ENCODE measurements around the gene CCDC74A.
"Not testable (repeated sequence)": the region's sequence is repeated elsewhere in the genome, so short reads cannot be mapped to it uniquely, and the experiment has no call there.

CCDC74A gene

DNA sequence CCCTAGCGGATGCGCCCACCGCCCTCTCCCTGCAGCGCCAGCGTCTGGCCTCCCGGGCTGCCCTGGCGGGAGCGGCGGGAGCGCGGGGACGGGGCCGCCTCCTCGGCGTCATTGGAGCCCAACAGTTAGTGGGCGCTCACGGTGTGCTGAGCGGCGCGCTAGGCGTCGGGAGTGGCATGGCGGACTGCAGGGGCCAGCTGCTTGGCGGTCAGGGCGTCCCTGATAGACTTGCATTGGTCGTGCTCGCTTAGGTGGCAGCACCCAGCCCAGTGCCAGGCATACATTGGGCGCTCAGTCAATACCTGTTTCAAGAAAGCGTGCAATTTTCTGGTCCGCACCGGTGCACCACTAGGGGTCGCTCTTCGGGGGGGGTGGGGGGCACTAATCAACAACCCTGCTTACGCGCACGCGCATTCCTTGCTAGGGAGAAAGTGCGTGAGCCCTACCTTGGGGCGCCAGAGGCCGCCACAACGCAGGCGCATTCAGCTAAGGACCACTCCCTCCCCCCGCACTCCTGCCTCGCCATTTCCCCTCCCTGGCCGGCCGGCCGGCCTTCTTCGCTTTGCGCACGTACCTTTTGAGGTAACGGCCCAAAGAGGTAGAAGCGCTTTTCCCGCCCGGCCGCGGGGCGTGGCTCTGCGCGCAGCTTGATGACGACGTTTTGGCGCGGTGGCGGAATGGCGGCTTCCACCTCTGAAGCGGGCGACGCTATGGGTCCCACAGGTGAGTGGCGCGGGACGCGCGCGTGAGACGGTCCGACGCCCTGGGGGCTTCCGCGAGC, 35.1 kb upstream of the CCDC74A start:
- peaks cover 97% of the 10 kb centered on the region for H3K79me2 ChIP-seq (ENCODE audit: insufficient read depth, low read length)
- no peaks in the 10 kb centered on the region for H3K27me3 ChIP-seq (ENCODE audit: insufficient read depth, low read length, poor library complexity)
- peak overlapping the region; percentile 73 to 91 for H3K4me3 ChIP-seq (ENCODE audit: low read depth in 1 of 2, low read length in 2 of 2)
- peaks cover 54% of the 10 kb centered on the region for H4K20me1 ChIP-seq (ENCODE audit: insufficient read depth, low read length)
- H3K9ac ChIP-seq (ENCODE audit: low read depth, low read length), result peak overlapping the region; percentile 99
- TF ChIP-seq EZH2 (IDR thresholded peaks at IDR 0.05; ENCODE audit: borderline replicate concordance, low read depth, low read length, severe bottlenecking), result no peak
- TF ChIP-seq, protein P1, sequence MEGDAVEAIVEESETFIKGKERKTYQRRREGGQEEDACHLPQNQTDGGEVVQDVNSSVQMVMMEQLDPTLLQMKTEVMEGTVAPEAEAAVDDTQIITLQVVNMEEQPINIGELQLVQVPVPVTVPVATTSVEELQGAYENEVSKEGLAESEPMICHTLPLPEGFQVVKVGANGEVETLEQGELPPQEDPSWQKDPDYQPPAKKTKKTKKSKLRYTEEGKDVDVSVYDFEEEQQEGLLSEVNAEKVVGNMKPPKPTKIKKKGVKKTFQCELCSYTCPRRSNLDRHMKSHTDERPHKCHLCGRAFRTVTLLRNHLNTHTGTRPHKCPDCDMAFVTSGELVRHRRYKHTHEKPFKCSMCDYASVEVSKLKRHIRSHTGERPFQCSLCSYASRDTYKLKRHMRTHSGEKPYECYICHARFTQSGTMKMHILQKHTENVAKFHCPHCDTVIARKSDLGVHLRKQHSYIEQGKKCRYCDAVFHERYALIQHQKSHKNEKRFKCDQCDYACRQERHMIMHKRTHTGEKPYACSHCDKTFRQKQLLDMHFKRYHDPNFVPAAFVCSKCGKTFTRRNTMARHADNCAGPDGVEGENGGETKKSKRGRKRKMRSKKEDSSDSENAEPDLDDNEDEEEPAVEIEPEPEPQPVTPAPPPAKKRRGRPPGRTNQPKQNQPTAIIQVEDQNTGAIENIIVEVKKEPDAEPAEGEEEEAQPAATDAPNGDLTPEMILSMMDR (IDR thresholded peaks at IDR 0.05; ENCODE audit: borderline replicate concordance, extremely low read depth, low read length, poor library complexity, severe bottlenecking), result peak; percentile 71
- peak overlapping the region; percentile 100 for H3K27ac ChIP-seq (ENCODE audit: low read length)
- ATAC-seq (ENCODE audit: insufficient read depth, low read depth) (peak; percentile 75), DNase-seq (peak; percentile 90)
- H3K36me3 ChIP-seq (ENCODE audit: insufficient read depth, low read length), result peaks cover 40% of the 10 kb centered on the region
- H3K9me3 ChIP-seq (ENCODE audit: insufficient read depth, low read length, severe bottlenecking), result no peaks in the 10 kb centered on the region
- H3K4me2 ChIP-seq (ENCODE audit: insufficient read depth, low read length), result peak overlapping the region; percentile 87
- H2AFZ ChIP-seq (ENCODE audit: low read depth, low read length), result peak overlapping the region; percentile 98
- H3K4me1 ChIP-seq (ENCODE audit: insufficient read depth, low read length), result peaks cover 53% of the 10 kb centered on the region

DNA sequence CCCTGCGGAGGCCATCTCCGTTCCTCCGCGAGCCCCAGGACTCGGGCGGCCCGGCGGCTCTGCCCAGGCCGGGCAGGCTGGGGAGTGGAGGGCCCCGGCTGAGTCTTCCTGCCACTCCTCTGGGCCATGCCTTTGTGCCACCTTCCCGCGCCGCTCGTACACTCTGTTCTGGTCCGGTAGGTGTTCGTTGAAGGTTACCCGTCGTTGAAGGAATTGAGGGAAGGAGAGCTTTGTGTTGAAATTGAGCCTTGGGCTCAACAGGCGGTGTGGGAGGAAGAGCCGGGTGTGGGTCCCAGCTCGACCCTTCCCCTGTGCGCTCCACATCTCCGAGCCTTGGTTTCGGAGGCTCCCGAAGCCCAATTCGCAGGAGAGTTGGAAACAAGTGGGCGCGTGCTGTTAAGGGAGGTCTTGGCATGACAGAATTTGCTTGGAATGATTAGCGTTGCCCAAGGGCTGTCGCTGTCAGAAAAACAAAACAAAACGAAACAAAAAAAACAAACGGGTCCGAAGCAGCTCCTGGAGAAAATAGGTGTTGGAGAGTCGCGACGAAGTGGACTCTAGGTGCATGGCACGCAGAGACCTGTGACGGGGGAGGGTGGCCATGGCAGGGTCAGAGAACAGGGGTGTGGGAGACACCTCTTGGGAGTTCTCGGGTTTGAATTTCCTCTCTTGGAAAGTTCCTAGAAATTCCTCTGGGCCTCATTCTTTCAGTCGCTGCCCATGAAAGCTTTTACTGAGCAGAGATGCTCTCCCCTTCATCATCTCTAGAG, 34.3 kb upstream of the CCDC74A start:
- peak overlapping the region; percentile 98 for H2AFZ ChIP-seq (ENCODE audit: low read depth, low read length)
- DNase-seq, result no peak

DNA sequence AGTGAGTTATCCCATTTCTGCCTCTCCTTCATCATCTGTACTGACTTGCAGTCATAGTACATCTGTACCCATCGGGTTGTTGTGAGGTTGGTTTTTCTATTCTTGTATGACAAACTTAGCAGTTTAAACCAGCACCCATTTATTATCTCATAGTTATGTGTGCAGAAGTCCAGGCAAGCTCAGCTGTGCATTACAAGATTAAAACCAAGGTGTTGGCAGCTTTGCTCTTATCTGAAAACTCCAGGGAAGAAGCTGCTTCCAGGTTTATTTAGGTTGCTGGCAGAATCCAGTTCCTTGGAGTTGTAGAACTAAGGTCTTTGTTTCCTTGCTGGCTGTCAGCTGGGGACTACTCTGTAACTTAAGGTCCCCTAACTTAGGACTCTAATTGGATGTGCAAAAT, 32.2 kb upstream of the CCDC74A start:
- H3K27ac ChIP-seq (ENCODE audit: low read length); DNase-seq; ATAC-seq (ENCODE audit: insufficient read depth, low read depth); H3K4me3 ChIP-seq (ENCODE audit: low read depth in 1 of 2, low read length in 2 of 2); H3K9me3 ChIP-seq (ENCODE audit: insufficient read depth, low read length, severe bottlenecking); H3K9ac ChIP-seq (ENCODE audit: low read depth, low read length); H3K27me3 ChIP-seq (ENCODE audit: insufficient read depth, low read length, poor library complexity); H2AFZ ChIP-seq (ENCODE audit: low read depth, low read length): not testable (repeated sequence)
- Histone ChIP-seq H4K20me1 (ENCODE audit: insufficient read depth, low read length) (peaks cover 49% of the 10 kb centered on the region), H3K79me2 (ENCODE audit: insufficient read depth, low read length) (peaks cover 89% of the 10 kb centered on the region), H3K4me2 (ENCODE audit: insufficient read depth, low read length) (peak overlapping the region; percentile 87), H3K36me3 (ENCODE audit: insufficient read depth, low read length) (peaks cover 38% of the 10 kb centered on the region), H3K4me1 (ENCODE audit: insufficient read depth, low read length) (peaks cover 34% of the 10 kb centered on the region)

More for the DNA sequence above, 34.3 kb upstream of the CCDC74A start:
- Histone ChIP-seq H3K79me2 (ENCODE audit: insufficient read depth, low read length) (peaks cover 96% of the 10 kb centered on the region), H3K4me1 (ENCODE audit: insufficient read depth, low read length) (peaks cover 52% of the 10 kb centered on the region), H3K9me3 (ENCODE audit: insufficient read depth, low read length, severe bottlenecking) (no peaks in the 10 kb centered on the region), H3K27me3 (ENCODE audit: insufficient read depth, low read length, poor library complexity) (no peaks in the 10 kb centered on the region), H3K4me2 (ENCODE audit: insufficient read depth, low read length) (peak overlapping the region; percentile 87), H3K36me3 (ENCODE audit: insufficient read depth, low read length) (peaks cover 39% of the 10 kb centered on the region), H3K27ac (ENCODE audit: low read length) (peak overlapping the region; percentile 100), H3K4me3 (ENCODE audit: low read depth in 1 of 2, low read length in 2 of 2) (peak overlapping the region; percentile 73 to 91), H4K20me1 (ENCODE audit: insufficient read depth, low read length) (peaks cover 56% of the 10 kb centered on the region), H3K9ac (ENCODE audit: low read depth, low read length) (peak overlapping the region; percentile 99)
- TF ChIP-seq EZH2 (IDR thresholded peaks at IDR 0.05; ENCODE audit: borderline replicate concordance, low read depth, low read length, severe bottlenecking), result no peak
- TF ChIP-seq, protein P1 (IDR thresholded peaks at IDR 0.05; ENCODE audit: borderline replicate concordance, extremely low read depth, low read length, poor library complexity, severe bottlenecking), result no peak
- peak; percentile 33 for ATAC-seq (ENCODE audit: insufficient read depth, low read depth)

DNA sequence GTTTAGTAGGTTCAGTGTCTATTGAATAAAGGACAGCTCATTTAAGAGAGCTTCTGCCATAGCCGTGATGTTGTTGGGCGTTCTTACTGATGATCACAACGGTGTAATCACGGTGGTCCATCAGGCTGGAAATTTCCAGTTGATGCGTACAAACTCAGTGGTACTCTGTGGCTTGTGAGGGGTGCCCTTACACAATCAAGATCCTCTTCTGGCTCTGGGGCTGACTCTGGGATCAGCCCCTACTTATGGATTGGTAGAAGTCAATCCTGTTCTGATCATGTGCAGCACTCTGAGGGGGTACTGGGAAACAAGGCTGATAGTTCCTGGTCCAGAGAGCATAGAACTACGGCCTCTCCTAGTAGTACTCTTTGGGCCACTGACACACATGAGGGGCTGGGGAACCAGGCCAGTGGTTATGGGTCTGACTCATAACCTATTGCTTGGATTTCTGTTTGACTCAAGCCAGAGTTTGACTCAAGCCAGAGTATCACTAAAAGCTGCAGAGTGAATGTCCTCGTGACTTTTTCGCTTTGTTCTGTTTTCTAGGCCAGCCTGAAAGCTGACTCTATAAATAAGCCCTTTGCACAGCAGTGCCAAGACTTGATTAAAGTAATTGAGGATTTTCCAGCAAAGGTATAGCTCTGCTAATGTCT, 29.2 kb upstream of the CCDC74A start:
- Histone ChIP-seq H3K36me3 (ENCODE audit: insufficient read depth, low read length) (peaks cover 55% of the 10 kb centered on the region), H4K20me1 (ENCODE audit: insufficient read depth, low read length) (peaks cover 52% of the 10 kb centered on the region), H3K79me2 (ENCODE audit: insufficient read depth, low read length) (peaks cover 68% of the 10 kb centered on the region), H3K4me1 (ENCODE audit: insufficient read depth, low read length) (peaks cover 27% of the 10 kb centered on the region)
- not testable (repeated sequence) for DNase-seq; H3K4me3 ChIP-seq (ENCODE audit: low read depth in 1 of 2, low read length in 2 of 2); H3K9ac ChIP-seq (ENCODE audit: low read depth, low read length); H3K9me3 ChIP-seq (ENCODE audit: insufficient read depth, low read length, severe bottlenecking); H3K27me3 ChIP-seq (ENCODE audit: insufficient read depth, low read length, poor library complexity); H3K4me2 ChIP-seq (ENCODE audit: insufficient read depth, low read length); H3K27ac ChIP-seq (ENCODE audit: low read length); ATAC-seq (ENCODE audit: insufficient read depth, low read depth); H2AFZ ChIP-seq (ENCODE audit: low read depth, low read length)

DNA sequence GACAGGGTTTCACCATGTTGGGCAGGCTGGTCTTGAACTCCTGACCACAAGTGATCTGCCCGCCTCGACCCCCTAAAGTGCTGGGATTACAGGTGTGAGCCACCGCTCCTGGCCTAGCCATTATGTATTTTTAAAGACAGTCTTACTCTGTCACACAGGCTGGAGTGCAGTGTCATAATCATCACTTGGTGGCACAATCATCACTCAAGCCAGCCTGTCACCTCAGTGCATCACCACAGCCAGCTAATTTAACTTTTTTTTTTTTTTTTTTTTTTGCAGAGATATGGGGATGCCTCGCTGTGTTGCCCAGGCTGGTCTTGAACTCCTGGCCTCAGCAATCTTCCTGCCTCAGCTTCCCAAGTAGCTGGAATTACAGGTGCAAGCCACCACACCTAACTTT, 24.1 kb upstream of the CCDC74A start:
- Histone ChIP-seq H3K36me3 (ENCODE audit: insufficient read depth, low read length) (peaks cover 87% of the 10 kb centered on the region), H4K20me1 (ENCODE audit: insufficient read depth, low read length) (peaks cover 12% of the 10 kb centered on the region), H3K79me2 (ENCODE audit: insufficient read depth, low read length) (peaks cover 18% of the 10 kb centered on the region)
- not testable (repeated sequence) for H3K9me3 ChIP-seq (ENCODE audit: insufficient read depth, low read length, severe bottlenecking); H3K4me3 ChIP-seq (ENCODE audit: low read depth in 1 of 2, low read length in 2 of 2); H3K9ac ChIP-seq (ENCODE audit: low read depth, low read length); H3K27ac ChIP-seq (ENCODE audit: low read length); H3K4me2 ChIP-seq (ENCODE audit: insufficient read depth, low read length); DNase-seq; H3K27me3 ChIP-seq (ENCODE audit: insufficient read depth, low read length, poor library complexity); H2AFZ ChIP-seq (ENCODE audit: low read depth, low read length); H3K4me1 ChIP-seq (ENCODE audit: insufficient read depth, low read length); ATAC-seq (ENCODE audit: insufficient read depth, low read depth)
